Left renal cortex interstitium (tissue), 4 donors: ENCODE data around the gene MCM3. TPM values are rescaled to one million over a fixed set of nuclear protein-coding genes. Genes with fewer than 3 reads are reported as not detected.

Source experiments
- polyA plus RNA-seq, 4 donors: library from polyadenylated mRNA; unstranded; fragments of 120-200 nt; gene quantifications; one replicate each; pipeline ENCODE4 v1.2.1, GENCODE V29; 2013; ENCODE audit not compliant: insufficient read length in 4 of 4

The MCM3 gene
- polyA plus RNA-seq, 4 donors: 123 to 133 (median 131) TPM

Other genes starting within 250 kb of the MCM3 start
- gene PKHD1, start 197.1 kb downstream of the MCM3 start, polyA plus RNA-seq: 10 to 100 TPM; 14.1 to 27.9 (median 23.7) TPM
- not detected for gene IL17A, start 98.4 kb downstream of the MCM3 start, polyA plus RNA-seq
- gene IL17F, start 40.2 kb downstream of the MCM3 start, polyA plus RNA-seq: under 1 TPM in 3 of 4 donors, not detected in 1; 0.27 to 0.44 (median 0.30) TPM
- 10 to 100 TPM; 19.9 to 31.4 (median 28.6) TPM for gene PAQR8, start 77.4 kb upstream of the MCM3 start, polyA plus RNA-seq
- 10 to 100 TPM; 41.8 to 72.1 (median 55.4) TPM for gene EFHC1, start 135.6 kb upstream of the MCM3 start, polyA plus RNA-seq